PC-3 (cell line): ENCODE results near the gene CTNNBIP1.

Experiments used
- EZH2 ChIP-seq: fragments of 300-600 bp; sonication (generic); IDR thresholded peaks from one replicate; pipeline ENCODE4 v1.6.1; 2017; ENCODE audit warnings: antibody characterized with exemption, mild to moderate bottlenecking, low read length; ENCODE audit not compliant: unreplicated experiment
- TF ChIP-seq, protein P1 (sequence below): fragments of 300-600 bp; sonication (generic); conservative IDR thresholded peaks from 2 replicates; pipeline ENCODE4 v1.5.1; 2017; ENCODE audit warnings: antibody characterized with exemption, low read depth, mild to moderate bottlenecking, low read length

DNA sequence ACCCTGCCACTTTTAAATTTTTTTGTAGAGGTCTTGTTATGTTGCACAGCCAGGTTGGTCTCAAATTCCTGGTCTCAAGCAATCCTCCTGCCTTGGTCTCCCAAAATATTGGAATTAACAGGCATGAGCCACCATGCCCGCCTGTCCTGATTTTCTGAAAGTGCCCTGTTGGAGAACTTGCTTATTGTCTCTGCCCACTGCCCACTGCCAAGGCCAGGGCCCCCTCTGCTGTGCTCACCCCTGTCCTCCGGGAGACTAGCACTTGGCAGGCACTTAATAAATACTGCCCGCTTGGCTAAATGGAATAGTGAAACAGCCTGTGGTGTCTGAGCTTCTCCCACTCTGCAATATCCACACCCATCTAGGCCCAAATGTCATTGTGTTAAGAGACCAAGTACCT lies 35.7 kb downstream of the CTNNBIP1 start:
- TF ChIP-seq, protein P1, sequence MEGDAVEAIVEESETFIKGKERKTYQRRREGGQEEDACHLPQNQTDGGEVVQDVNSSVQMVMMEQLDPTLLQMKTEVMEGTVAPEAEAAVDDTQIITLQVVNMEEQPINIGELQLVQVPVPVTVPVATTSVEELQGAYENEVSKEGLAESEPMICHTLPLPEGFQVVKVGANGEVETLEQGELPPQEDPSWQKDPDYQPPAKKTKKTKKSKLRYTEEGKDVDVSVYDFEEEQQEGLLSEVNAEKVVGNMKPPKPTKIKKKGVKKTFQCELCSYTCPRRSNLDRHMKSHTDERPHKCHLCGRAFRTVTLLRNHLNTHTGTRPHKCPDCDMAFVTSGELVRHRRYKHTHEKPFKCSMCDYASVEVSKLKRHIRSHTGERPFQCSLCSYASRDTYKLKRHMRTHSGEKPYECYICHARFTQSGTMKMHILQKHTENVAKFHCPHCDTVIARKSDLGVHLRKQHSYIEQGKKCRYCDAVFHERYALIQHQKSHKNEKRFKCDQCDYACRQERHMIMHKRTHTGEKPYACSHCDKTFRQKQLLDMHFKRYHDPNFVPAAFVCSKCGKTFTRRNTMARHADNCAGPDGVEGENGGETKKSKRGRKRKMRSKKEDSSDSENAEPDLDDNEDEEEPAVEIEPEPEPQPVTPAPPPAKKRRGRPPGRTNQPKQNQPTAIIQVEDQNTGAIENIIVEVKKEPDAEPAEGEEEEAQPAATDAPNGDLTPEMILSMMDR, result no peak
- no peak for TF ChIP-seq EZH2
